GM10248 (cell line): Measurements from ENCODE around the gene DEPP1.

Experiments used
- CTCF ChIA-PET: fragments of 300-600 bp; sonication (Branson Sonifier 250); formaldehyde crosslinking; extraction: SDS; loops from one replicate; lab custom pipeline; 2021; ENCODE audit warnings: antibody characterized with exemption; lab: Yijun Ruan, JAX
- POLR2A ChIA-PET: fragments of 350-650 bp; sonication (Branson Sonifier 250); formaldehyde crosslinking; extraction: SDS; loops from one replicate; lab custom pipeline; 2020; ENCODE audit warnings: antibody characterized with exemption; lab: Yijun Ruan, JAX
- DNase-seq: peaks from one replicate; pipeline ENCODE4 v3.0.0; 2012; ENCODE audit errors: extremely low spot score
- CTCF ChIP-seq: IDR thresholded peaks from 2 replicates; pipeline ENCODE4 v1.5.1; 2012; ENCODE audit warnings: mild to moderate bottlenecking, low read depth; ENCODE audit errors: extremely low read depth, missing control alignments, control extremely low read depth

The DEPP1 gene

DNA sequence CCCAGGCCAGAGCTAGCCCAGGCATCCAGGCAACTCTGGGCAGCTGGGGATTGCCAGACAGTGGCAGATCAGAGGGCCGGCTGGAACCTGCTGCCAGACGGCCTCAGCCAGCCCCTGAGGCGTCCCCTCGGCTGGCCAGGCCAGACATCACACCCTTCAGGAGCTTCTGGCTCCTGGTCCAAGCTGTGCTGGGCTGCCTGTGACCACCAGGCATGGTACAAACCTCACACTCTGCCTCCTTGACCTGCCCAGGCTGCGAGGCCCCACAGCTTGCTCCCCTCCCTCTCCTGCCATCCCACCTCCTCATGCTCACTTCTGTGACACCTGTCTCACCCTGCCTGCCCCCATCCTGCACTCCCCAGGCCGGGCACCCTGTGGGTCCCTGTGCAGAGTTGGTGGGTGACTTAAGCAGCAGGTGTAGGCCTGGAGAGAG, 5.7 kb downstream of the DEPP1 start:
- no peak for TF ChIP-seq CTCF
- POLR2A ChIA-PET, result interaction anchor here (0.8 to 1.1 kb wide), 2 partner anchors 10 to 401 kb away, joined by 3 read pairs; partner anchors contain the start of gene ALOX5
- CTCF ChIA-PET, result interaction anchor here (1.0 to 2.6 kb wide), 6 partner anchors 10 to 40 kb away, joined by 3 to 32 read pairs (median 8); no protein-coding TSS in a partner anchor
- no peak for DNase-seq

GRCh38 chr10:44971935-44972757, 6.5 kb downstream of the DEPP1 start:
- CTCF ChIA-PET, result interaction anchor here (1.2 to 2.6 kb wide), 5 partner anchors 10 to 39 kb away, joined by 3 to 32 read pairs (median 9); no protein-coding TSS in a partner anchor
- POLR2A ChIA-PET, result interaction anchor here (0.8 to 1.1 kb wide), 2 partner anchors 10 to 402 kb away, joined by 3 read pairs; partner anchors contain the start of gene ALOX5
- TF ChIP-seq CTCF, result no peak
- no peak for DNase-seq

DNA sequence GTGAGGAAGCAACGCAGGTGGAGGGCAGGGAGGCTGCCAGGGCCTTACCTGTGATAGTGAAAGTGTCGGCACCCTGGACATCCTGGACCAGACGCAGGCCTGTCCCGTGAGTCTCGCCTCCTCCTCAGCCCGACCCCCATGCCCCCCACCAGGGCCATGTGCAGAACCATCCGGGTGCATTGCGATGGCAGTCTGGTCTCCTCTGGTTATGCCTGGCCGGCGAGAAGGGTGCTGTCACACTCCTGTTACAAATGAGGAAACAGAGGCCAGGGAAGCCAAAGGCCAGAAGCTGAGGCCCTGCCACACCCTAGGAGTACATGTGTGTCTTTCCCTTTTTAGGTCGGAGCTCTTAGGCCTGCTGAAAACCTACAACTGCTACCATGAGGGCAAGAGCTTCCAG, 7.2 kb downstream of the DEPP1 start:
- no peak for TF ChIP-seq CTCF
- ChIA-PET CTCF (no interaction called here), POLR2A (no interaction called here)

GRCh38 chr10:44970812-44971395, 7.7 kb downstream of the DEPP1 start:
- TF ChIP-seq CTCF, result no peak
- DNase-seq, result no peak
- POLR2A ChIA-PET, result no interaction called here
- CTCF ChIA-PET, result interaction anchor here (13.2 kb wide), 1 partner anchor 19 kb away, joined by 151 read pairs; the partner anchor contains the start of gene RASSF4

More for the DNA sequence above, 7.2 kb downstream of the DEPP1 start:
- no peak for DNase-seq

DNA sequence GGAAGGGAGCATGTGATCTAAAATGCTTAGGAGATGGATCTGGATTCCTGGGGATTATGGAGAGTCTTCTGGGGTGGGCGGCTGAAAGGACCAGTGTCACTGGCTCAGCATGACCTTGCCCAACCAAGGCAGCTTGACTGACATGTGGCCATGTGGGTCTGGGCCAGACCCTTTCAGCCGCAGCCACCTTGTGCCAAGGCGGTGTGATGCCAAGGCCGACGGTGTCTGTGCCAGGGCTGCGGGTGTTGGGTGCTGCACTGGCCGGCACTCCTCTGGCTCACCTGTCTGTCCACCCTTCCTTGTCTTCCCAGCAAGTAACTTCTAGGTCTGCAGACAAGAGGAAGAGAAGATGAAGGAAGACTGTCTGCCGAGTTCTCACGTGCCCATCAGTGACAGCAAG, 8.8 kb downstream of the DEPP1 start:
- no peak for DNase-seq
- POLR2A ChIA-PET, result interaction anchor here (1.5 kb wide), 1 partner anchor 9 kb away, joined by 4 read pairs; the partner anchor contains the start of gene DEPP1
- no peak for TF ChIP-seq CTCF
- CTCF ChIA-PET, result interaction anchor here (13.2 to 14.0 kb wide), 2 partner anchors 18 to 36 kb away, joined by 117 to 151 read pairs; partner anchors contain the start of gene RASSF4

DNA sequence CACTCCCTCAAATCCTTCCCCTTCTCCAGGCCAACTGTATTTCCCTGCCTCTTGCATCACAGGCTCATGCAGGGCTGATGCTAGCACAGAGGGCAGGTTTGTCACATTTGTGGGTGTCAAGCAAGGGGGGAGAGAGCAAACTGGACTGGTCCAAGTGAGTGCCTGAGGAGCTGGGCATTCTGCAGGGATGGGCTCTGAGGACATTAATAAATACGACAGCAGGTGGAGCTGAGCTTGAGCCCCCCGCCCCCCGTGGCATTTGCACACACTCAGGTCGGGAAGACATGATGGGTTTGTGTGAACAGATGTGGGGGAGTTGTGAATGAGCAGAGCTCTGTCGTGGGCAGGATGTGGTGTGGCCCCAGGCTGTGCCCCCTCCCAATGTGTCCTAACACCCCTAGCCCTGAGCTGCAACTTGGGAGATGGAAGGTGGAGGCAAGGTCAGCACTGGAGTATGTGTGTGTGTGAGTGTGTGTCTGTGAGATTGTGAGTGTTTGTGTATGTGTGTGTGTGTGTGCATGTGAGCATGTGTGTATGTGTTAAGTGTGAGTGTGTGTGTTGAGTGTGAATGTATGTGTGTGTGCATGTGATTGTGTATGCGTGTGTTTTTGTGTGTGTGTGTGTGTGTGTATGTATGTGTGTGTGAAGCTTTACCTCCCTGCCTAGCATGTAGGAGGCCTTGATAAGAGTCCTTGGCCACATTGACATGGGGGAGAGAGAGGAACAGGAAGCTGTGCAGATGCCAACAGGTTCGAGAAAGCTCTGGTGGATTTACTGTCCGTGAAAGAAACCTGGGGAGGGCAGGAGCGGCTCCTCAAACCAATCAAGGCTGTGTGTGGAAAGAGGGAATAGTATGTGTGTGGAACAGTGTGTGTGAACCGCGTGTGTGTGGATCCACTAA, 9.9 kb downstream of the DEPP1 start:
- ChIA-PET POLR2A (interaction anchor here (1.5 to 1.8 kb wide), 2 partner anchors 10 kb away, joined by 4 to 12 read pairs; partner anchors contain the start of gene DEPP1), CTCF (interaction anchor here (1.0 to 14.0 kb wide), 6 partner anchors 10 to 34 kb away, joined by 3 to 151 read pairs (median 63); partner anchors contain the start of genes DEPP1 and RASSF4)
- no peak for DNase-seq
- no peak for TF ChIP-seq CTCF
